GM06990 (cell line): ENCODE data around the gene CPSF7.

Experiments
- DNase-seq: peaks from one replicate; pipeline ENCODE4 v3.0.0-alpha.2; 2011; ENCODE audit not compliant: insufficient read length; ENCODE audit errors: extremely low read depth
- H3K27me3 ChIP-seq: replicated peaks from 2 replicates; pipeline ENCODE4 v1.6.0; 2011; ENCODE audit warnings: low read length; ENCODE audit not compliant: control insufficient read depth, insufficient read depth
- H3K36me3 ChIP-seq: 2 replicates; pipeline ENCODE4 v1.5.1; 2011; ENCODE audit warnings: low read length; ENCODE audit not compliant: control insufficient read depth, insufficient read depth
- H3K4me3 ChIP-seq: replicated peaks from 2 replicates; pipeline ENCODE4 v1.5.1; 2011; ENCODE audit warnings: low read depth, mild to moderate bottlenecking, control low read depth, low read length
- CTCF ChIP-seq: IDR thresholded peaks from 2 replicates; pipeline ENCODE4 v1.5.1; 2011; ENCODE audit warnings: low read length, control low read depth, mild to moderate bottlenecking, inconsistent platforms; ENCODE audit not compliant: insufficient read depth, poor library complexity, severe bottlenecking

CPSF7 gene

GRCh38 chr11:61460986-61461385, 31.2 kb upstream of the CPSF7 start:
- Histone ChIP-seq H3K36me3 (no peaks in the 10 kb centered on the region; the same call in 1 of the 2 replicates), H3K27me3 (no peaks in the 10 kb centered on the region), H3K4me3 (no peak overlapping the region)
- no peak for DNase-seq
- TF ChIP-seq CTCF, result no peak

- Histone ChIP-seq H3K27me3 (no peaks in the 10 kb centered on the region), H3K36me3 (no peaks in the 10 kb centered on the region; the same call in 1 of the 2 replicates), H3K4me3 (no peak overlapping the region)
- no peak for TF ChIP-seq CTCF
- no peak for DNase-seq
Measured at GRCh38 chr11:61460474-61460881, 30.7 kb upstream of the CPSF7 start.

- no peak for TF ChIP-seq CTCF
- peaks cover 6% of the 10 kb centered on the region for H3K36me3 ChIP-seq
- H3K27me3 ChIP-seq, result no peaks in the 10 kb centered on the region
- no peak overlapping the region for H3K4me3 ChIP-seq
- no peak for DNase-seq
Measured at GRCh38 chr11:61454520-61454919, 24.7 kb upstream of the CPSF7 start.

GRCh38 chr11:61453695-61454094, 23.9 kb upstream of the CPSF7 start:
- no peak for TF ChIP-seq CTCF
- Histone ChIP-seq H3K27me3 (no peaks in the 10 kb centered on the region), H3K36me3 (peaks cover 8% of the 10 kb centered on the region), H3K4me3 (no peak overlapping the region)
- no peak for DNase-seq

GRCh38 chr11:61452825-61453224, 23.1 kb upstream of the CPSF7 start:
- H3K36me3 ChIP-seq, result peaks cover 13% of the 10 kb centered on the region
- DNase-seq, result no peak
- no peak for TF ChIP-seq CTCF
- no peaks in the 10 kb centered on the region for H3K27me3 ChIP-seq
- no peak overlapping the region for H3K4me3 ChIP-seq

- Histone ChIP-seq H3K4me3 (no peak overlapping the region), H3K27me3 (no peaks in the 10 kb centered on the region), H3K36me3 (peaks cover 32% of the 10 kb centered on the region)
- no peak for TF ChIP-seq CTCF
- no peak for DNase-seq
Measured at GRCh38 chr11:61448552-61448927, 18.8 kb upstream of the CPSF7 start.
